Neural progenitor cell (in vitro differentiated cells): ENCODE results near the gene MACC1.

ENCODE experiments used
- EZH2 ChIP-seq: fragments of 200-600 bp; sonication (generic); IDR thresholded peaks from 2 replicates; pipeline ENCODE4 v1.6.1; 2017; ENCODE audit warnings: antibody characterized with exemption, mild to moderate bottlenecking, moderate library complexity
- EZH2phosphoT487 ChIP-seq: fragments of 200-600 bp; sonication (generic); IDR thresholded peaks from 2 replicates; pipeline ENCODE4 v1.6.1; 2017; ENCODE audit warnings: antibody characterized with exemption
- TF ChIP-seq, protein P1 (sequence below): fragments of 200-600 bp; sonication (generic); IDR thresholded peaks from 2 replicates; pipeline ENCODE4 v1.5.1; 2017; ENCODE audit warnings: antibody characterized with exemption, mild to moderate bottlenecking

DNA sequence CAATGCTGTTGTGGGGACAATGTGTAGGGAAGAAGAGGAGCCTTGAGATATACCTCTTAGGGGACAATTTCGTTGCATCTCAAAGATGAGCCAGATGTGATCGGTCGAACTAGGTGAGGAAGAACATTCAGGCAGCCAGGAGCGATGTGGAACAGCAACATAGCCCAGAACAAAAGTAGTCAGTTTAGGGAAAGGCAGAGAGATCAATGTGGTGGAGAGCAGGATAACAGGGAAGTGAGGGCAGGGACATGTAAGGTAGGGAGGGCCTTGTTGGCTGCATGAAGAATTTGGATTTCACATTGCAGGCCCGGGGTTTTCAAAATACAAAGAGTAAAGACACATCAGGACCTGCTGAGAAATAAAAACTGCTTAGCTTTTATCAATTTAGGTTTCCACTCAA lies 29.1 kb upstream of the MACC1 start:
- TF ChIP-seq, protein P1, sequence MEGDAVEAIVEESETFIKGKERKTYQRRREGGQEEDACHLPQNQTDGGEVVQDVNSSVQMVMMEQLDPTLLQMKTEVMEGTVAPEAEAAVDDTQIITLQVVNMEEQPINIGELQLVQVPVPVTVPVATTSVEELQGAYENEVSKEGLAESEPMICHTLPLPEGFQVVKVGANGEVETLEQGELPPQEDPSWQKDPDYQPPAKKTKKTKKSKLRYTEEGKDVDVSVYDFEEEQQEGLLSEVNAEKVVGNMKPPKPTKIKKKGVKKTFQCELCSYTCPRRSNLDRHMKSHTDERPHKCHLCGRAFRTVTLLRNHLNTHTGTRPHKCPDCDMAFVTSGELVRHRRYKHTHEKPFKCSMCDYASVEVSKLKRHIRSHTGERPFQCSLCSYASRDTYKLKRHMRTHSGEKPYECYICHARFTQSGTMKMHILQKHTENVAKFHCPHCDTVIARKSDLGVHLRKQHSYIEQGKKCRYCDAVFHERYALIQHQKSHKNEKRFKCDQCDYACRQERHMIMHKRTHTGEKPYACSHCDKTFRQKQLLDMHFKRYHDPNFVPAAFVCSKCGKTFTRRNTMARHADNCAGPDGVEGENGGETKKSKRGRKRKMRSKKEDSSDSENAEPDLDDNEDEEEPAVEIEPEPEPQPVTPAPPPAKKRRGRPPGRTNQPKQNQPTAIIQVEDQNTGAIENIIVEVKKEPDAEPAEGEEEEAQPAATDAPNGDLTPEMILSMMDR: no peak
- TF ChIP-seq EZH2 (no peak), EZH2phosphoT487 (no peak)
